ENCODE data around the gene RGL2.
"Not testable (repeated sequence)": the region's sequence is repeated elsewhere in the genome, so short reads cannot be mapped to it uniquely, and the experiment has no call there.

Gene RGL2
- 9.6 to 57.5 (median 33.6) reads per million in 17 experiments for total RNA-seq

- peak; percentile 73 to 92 (median 87) for DNase-seq
These were observed at the start of gene RGL2 for GRCh38 chr6:33298773-33299236. Gene RGL2 (minus strand): TSS chr6:33298942. CDS start chr6:33298610, 332 bp downstream.

- no peak for DNase-seq
These were observed 49.1 kb upstream of the RGL2 start for GRCh38 chr6:33347816-33348215.

GRCh38 chr6:33346972-33347371 is 48.2 kb upstream of the RGL2 start:
- not testable (repeated sequence) for DNase-seq

GRCh38 chr6:33344701-33345697 is 46.3 kb upstream of the RGL2 start:
- peak; percentile 38 to 76 (median 67) for DNase-seq

GRCh38 chr6:33343953-33344611 is 45.3 kb upstream of the RGL2 start:
- no peak for DNase-seq

GRCh38 chr6:33343606-33343952 is 44.8 kb upstream of the RGL2 start:
- DNase-seq: not testable (repeated sequence)

GRCh38 chr6:33339193-33339592 is 40.5 kb upstream of the RGL2 start:
- DNase-seq: peak; percentile 8 to 44 (median 16)

GRCh38 chr6:33336495-33336894 is 37.8 kb upstream of the RGL2 start:
- no peak for DNase-seq

GRCh38 chr6:33335916-33336315 is 37.2 kb upstream of the RGL2 start:
- no peak for DNase-seq

- peak in 3 of 4 experiments; percentile 15 to 59 (median 46) for DNase-seq
These were observed 34.9 kb upstream of the RGL2 start for GRCh38 chr6:33333666-33334065.

- DNase-seq: no peak
These were observed 32.0 kb upstream of the RGL2 start for GRCh38 chr6:33330736-33331135.

- DNase-seq: no peak
These were observed 30.3 kb upstream of the RGL2 start for GRCh38 chr6:33329058-33329457.

GRCh38 chr6:33324125-33324524 is 25.4 kb upstream of the RGL2 start:
- DNase-seq: peak; percentile 22 to 41 (median 25)

- DNase-seq: peak in 1 of 4 experiments; percentile 11
These were observed 24.8 kb upstream of the RGL2 start for GRCh38 chr6:33323623-33323948.

- DNase-seq: no peak
These were observed 22.5 kb upstream of the RGL2 start for GRCh38 chr6:33321227-33321626.

GRCh38 chr6:33320315-33321181 is 21.8 kb upstream of the RGL2 start:
- peak; percentile 34 to 73 (median 66) for DNase-seq

- peak in 1 of 4 experiments; percentile 1 for DNase-seq
These were observed 21.2 kb upstream of the RGL2 start for GRCh38 chr6:33319939-33320314.

GRCh38 chr6:33318426-33319073 is 19.8 kb upstream of the RGL2 start:
- DNase-seq: no peak

GRCh38 chr6:33317669-33318425 is 19.1 kb upstream of the RGL2 start, which contains the start of gene ZBTB22:
Gene ZBTB22 (minus strand): TSS chr6:33317744. CDS start chr6:33316916, 828 bp downstream.
- DNase-seq: peak; percentile 98 to 99 (median 99)

GRCh38 chr6:33317419-33317668 is 18.6 kb upstream of the RGL2 start:
- no peak for DNase-seq
